HepG2 (cell line): Measurements from ENCODE around the gene CENPB. TPM values are rescaled to one million over a fixed set of nuclear protein-coding genes. Genes with fewer than 3 reads are reported as not detected.

Experiments
- ARNT2 ChIP-seq: sonication (generic); formaldehyde crosslinking; IDR thresholded peaks from 2 replicates; pipeline ENCODE4 v1.8.0; 2022; ENCODE audit warnings: mild to moderate bottlenecking, low read depth, missing genetic modification reagents, moderate library complexity
- KLF11 ChIP-seq: IDR thresholded peaks from 2 replicates; pipeline ENCODE4 v1.6.1; 2016; ENCODE audit warnings: missing compliant biosample characterization
- NR1H2 ChIP-seq: sonication (generic); formaldehyde crosslinking; IDR thresholded peaks from 2 replicates; pipeline ENCODE4 v1.8.1; 2022; ENCODE audit warnings: low read depth, missing genetic modification reagents, borderline replicate concordance
- ZNF629 ChIP-seq: sonication (generic); formaldehyde crosslinking; conservative IDR thresholded peaks from 2 replicates; pipeline ENCODE4 v1.5.0; 2020; ENCODE audit warnings: missing genetic modification reagents
- ZNF883 ChIP-seq: sonication (generic); formaldehyde crosslinking; IDR thresholded peaks from 2 replicates; pipeline ENCODE4 v1.5.1; 2020; ENCODE audit warnings: mild to moderate bottlenecking, missing genetic modification reagents; ENCODE audit errors: not compliant biosample characterization
- polyA plus RNA-seq, 8 experiments: library from polyadenylated mRNA; depleted of rRNA in 3 of 8; stranded (reverse) in 7 of 8; unstranded in 1 of 8; fragments of >200 nt; fragmentation: Illumina TruSeq in 4 of 8; extraction: Trizol in 4 of 8; gene quantifications; 2 replicates each; pipeline versions ENCODE4 v1.2.1 to v1.2.3, GENCODE V29; 2011 to 2016; ENCODE audit warnings: low read depth in 4 of 8, missing spikeins in 1 of 8, mixed read lengths in 1 of 8; ENCODE audit not compliant: insufficient read depth in 1 of 8
- total RNA-seq, 5 experiments: library from RNA; depleted of rRNA; stranded (reverse); fragments of >200 nt; fragmentation: Illumina TruSeq; extraction: Trizol; gene quantifications; 2 replicates each; pipeline ENCODE4 v1.2.3, GENCODE V29; 2016; ENCODE audit warnings: low read depth in 1 of 5
- TF ChIP-seq, protein P1 (sequence below): sonication (generic); formaldehyde crosslinking; IDR thresholded peaks from 2 replicates; pipeline ENCODE4 v1.4.0; 2020; ENCODE audit warnings: missing genetic modification reagents, borderline replicate concordance
- TF ChIP-seq, protein P2 (sequence below), 2 experiments: sonication (generic) in 1 of 2; formaldehyde crosslinking in 1 of 2; IDR thresholded peaks; 2 replicates each; pipeline versions ENCODE4 v1.4.0 to v1.6.1; 2016 to 2020; ENCODE audit warnings: borderline replicate concordance in 1 of 2, low read depth in 1 of 2, mild to moderate bottlenecking in 1 of 2, missing genetic modification reagents in 1 of 2
- TF ChIP-seq, protein P3 (sequence below): sonication (generic); formaldehyde crosslinking; IDR thresholded peaks from 2 replicates; pipeline ENCODE4 v1.4.0; 2020; ENCODE audit warnings: missing genetic modification reagents
- TF ChIP-seq, protein P4 (sequence below): sonication (generic); formaldehyde crosslinking; IDR thresholded peaks from 2 replicates; pipeline ENCODE4 v1.5.0; 2020; ENCODE audit warnings: mild to moderate bottlenecking, missing genetic modification reagents, borderline replicate concordance
- TF ChIP-seq, protein P5 (sequence below): IDR thresholded peaks from 2 replicates; pipeline ENCODE4 v1.6.1; 2016; ENCODE audit warnings: missing compliant biosample characterization, missing genetic modification reagents, borderline replicate concordance
- TF ChIP-seq, protein P6 (sequence below): sonication (generic); formaldehyde crosslinking; IDR thresholded peaks from 2 replicates; pipeline ENCODE4 v1.5.0; 2020; ENCODE audit warnings: missing genetic modification reagents, mild to moderate bottlenecking, borderline replicate concordance

CENPB gene
- total and polyA plus RNA-seq, 2 of the 13 experiments (the other 11 are each of a cell fraction or from before 2014, with no cell fraction given), result 10.4 to 54.5 TPM

DNA sequence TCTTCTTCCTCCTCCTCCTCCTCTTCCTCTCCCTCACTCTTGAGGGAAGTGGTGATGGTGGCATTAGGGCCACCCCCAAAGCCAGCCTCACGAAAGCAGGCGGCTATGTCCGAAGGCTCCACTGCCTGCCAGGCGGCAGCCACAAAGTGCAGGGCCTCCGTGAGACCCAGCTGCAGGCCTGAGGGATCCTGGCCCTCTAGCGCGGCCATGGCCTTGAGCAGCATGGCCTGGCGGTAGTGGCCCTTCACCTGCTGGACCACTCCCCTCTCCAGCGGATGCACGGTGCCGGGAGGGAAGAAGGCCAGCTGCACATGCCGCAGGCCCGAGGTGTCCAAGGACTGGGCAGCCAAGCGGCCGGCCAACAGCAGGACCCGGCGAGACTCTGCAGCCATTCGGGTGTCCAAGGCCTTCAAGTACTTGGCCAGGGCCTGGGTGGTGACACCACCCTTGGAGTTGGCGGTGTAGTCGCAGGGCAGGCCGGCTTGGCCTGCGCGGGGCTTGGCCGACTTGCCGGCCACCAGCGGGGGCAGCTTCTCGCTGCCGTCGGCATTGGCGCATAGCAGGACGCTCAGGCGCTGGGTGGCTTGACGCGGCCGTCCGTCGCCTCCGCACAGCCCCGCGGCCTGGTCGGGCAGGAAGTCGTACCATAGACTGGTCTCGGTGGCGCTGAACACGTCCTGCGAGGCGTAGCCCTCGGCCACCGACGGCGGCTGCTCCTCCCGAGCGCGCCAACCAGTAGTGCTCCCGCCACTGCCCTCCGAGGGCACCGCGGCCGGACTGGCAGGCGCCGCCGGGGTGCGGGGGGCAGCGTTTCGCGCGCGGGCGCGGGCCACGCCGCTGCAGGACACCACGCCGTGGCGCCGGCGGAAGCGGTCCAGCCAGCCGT is 1.1 kb downstream of the CENPB start (continued):
- TF ChIP-seq NR1H2 (CRISPR knock-in tag) (peak; percentile 91), ARNT2 (CRISPR knock-in tag) (0 out of 2 replicates have a peak, but pooled peaks have one; percentile 40), ZNF629 (no peak), KLF11 (CRISPR knock-in tag) (no peak), ZNF883 (CRISPR knock-in tag) (peak; percentile 50)
- TF ChIP-seq, protein P1, sequence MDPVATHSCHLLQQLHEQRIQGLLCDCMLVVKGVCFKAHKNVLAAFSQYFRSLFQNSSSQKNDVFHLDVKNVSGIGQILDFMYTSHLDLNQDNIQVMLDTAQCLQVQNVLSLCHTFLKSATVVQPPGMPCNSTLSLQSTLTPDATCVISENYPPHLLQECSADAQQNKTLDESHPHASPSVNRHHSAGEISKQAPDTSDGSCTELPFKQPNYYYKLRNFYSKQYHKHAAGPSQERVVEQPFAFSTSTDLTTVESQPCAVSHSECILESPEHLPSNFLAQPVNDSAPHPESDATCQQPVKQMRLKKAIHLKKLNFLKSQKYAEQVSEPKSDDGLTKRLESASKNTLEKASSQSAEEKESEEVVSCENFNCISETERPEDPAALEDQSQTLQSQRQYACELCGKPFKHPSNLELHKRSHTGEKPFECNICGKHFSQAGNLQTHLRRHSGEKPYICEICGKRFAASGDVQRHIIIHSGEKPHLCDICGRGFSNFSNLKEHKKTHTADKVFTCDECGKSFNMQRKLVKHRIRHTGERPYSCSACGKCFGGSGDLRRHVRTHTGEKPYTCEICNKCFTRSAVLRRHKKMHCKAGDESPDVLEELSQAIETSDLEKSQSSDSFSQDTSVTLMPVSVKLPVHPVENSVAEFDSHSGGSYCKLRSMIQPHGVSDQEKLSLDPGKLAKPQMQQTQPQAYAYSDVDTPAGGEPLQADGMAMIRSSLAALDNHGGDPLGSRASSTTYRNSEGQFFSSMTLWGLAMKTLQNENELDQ, result no peak
- TF ChIP-seq, protein P2, sequence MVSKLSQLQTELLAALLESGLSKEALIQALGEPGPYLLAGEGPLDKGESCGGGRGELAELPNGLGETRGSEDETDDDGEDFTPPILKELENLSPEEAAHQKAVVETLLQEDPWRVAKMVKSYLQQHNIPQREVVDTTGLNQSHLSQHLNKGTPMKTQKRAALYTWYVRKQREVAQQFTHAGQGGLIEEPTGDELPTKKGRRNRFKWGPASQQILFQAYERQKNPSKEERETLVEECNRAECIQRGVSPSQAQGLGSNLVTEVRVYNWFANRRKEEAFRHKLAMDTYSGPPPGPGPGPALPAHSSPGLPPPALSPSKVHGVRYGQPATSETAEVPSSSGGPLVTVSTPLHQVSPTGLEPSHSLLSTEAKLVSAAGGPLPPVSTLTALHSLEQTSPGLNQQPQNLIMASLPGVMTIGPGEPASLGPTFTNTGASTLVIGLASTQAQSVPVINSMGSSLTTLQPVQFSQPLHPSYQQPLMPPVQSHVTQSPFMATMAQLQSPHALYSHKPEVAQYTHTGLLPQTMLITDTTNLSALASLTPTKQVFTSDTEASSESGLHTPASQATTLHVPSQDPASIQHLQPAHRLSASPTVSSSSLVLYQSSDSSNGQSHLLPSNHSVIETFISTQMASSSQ (IDR thresholded peaks at IDR 0.05; ENCODE audit: low read depth), result no peak
- TF ChIP-seq, protein P2 (CRISPR knock-in tag; IDR thresholded peaks at IDR 0.05; ENCODE audit: borderline replicate concordance), result no peak
- TF ChIP-seq, protein P3, sequence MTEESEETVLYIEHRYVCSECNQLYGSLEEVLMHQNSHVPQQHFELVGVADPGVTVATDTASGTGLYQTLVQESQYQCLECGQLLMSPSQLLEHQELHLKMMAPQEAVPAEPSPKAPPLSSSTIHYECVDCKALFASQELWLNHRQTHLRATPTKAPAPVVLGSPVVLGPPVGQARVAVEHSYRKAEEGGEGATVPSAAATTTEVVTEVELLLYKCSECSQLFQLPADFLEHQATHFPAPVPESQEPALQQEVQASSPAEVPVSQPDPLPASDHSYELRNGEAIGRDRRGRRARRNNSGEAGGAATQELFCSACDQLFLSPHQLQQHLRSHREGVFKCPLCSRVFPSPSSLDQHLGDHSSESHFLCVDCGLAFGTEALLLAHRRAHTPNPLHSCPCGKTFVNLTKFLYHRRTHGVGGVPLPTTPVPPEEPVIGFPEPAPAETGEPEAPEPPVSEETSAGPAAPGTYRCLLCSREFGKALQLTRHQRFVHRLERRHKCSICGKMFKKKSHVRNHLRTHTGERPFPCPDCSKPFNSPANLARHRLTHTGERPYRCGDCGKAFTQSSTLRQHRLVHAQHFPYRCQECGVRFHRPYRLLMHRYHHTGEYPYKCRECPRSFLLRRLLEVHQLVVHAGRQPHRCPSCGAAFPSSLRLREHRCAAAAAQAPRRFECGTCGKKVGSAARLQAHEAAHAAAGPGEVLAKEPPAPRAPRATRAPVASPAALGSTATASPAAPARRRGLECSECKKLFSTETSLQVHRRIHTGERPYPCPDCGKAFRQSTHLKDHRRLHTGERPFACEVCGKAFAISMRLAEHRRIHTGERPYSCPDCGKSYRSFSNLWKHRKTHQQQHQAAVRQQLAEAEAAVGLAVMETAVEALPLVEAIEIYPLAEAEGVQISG (CRISPR knock-in tag), result 0 out of 2 replicates have a peak, but pooled peaks have one; percentile 40
- TF ChIP-seq, protein P4, sequence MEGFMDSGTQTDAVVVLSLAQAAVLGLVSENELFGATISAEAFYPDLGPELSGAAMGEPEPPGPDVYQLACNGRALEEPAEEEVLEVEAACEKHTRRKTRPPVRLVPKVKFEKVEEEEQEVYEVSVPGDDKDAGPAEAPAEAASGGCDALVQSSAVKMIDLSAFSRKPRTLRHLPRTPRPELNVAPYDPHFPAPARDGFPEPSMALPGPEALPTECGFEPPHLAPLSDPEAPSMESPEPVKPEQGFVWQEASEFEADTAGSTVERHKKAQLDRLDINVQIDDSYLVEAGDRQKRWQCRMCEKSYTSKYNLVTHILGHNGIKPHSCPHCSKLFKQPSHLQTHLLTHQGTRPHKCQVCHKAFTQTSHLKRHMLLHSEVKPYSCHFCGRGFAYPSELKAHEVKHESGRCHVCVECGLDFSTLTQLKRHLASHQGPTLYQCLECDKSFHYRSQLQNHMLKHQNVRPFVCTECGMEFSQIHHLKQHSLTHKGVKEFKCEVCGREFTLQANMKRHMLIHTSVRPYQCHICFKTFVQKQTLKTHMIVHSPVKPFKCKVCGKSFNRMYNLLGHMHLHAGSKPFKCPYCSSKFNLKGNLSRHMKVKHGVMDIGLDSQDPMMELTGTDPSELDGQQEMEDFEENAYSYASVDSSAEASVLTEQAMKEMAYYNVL (CRISPR knock-in tag), result 0 out of 2 replicates have a peak, but pooled peaks have one; percentile 16
- TF ChIP-seq, protein P5, sequence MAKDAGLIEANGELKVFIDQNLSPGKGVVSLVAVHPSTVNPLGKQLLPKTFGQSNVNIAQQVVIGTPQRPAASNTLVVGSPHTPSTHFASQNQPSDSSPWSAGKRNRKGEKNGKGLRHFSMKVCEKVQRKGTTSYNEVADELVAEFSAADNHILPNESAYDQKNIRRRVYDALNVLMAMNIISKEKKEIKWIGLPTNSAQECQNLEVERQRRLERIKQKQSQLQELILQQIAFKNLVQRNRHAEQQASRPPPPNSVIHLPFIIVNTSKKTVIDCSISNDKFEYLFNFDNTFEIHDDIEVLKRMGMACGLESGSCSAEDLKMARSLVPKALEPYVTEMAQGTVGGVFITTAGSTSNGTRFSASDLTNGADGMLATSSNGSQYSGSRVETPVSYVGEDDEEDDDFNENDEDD (CRISPR knock-in tag), result peak; percentile 71; the same call in 1 of the 2 replicates
- TF ChIP-seq, protein P6, sequence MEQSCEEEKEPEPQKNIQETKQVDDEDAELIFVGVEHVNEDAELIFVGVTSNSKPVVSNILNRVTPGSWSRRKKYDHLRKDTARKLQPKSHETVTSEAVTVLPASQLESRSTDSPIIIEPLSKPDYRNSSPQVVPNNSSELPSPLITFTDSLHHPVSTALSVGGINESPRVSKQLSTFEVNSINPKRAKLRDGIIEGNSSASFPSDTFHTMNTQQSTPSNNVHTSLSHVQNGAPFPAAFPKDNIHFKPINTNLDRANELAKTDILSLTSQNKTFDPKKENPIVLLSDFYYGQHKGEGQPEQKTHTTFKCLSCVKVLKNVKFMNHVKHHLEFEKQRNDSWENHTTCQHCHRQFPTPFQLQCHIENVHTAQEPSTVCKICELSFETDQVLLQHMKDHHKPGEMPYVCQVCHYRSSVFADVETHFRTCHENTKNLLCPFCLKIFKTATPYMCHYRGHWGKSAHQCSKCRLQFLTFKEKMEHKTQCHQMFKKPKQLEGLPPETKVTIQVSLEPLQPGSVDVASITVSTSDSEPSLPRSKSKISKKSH (CRISPR knock-in tag), result no peak
